WTC11 (cell line): Measurements from ENCODE around the gene NHSL1. TPM values are rescaled to one million over a fixed set of nuclear protein-coding genes. Genes with fewer than 3 reads are reported as not detected.

Experiments
- ATAC-seq: fragments of 200-7000 bp; cut with Tn5 transposase; 2 replicates; pipeline ENCODE4 v1.10.0; 2021; ENCODE audit warnings: mild to moderate bottlenecking, moderate library complexity
- CTCF ChIA-PET: fragments of 300-600 bp; sonication (Branson Sonifier 250); formaldehyde crosslinking; loops from one replicate; lab custom pipeline; 2021; ENCODE audit warnings: antibody characterized with exemption; lab: Charles Lee
- POLR2A ChIA-PET: fragments of 350-600 bp; sonication (Branson Sonifier 250); formaldehyde crosslinking; loops from one replicate; lab custom pipeline; 2021; ENCODE audit warnings: antibody characterized with exemption; lab: Charles Lee
- DNase-seq: peaks from one replicate; pipeline ENCODE4 v3.0.0; 2021; ENCODE audit warnings: low spot score
- H3K27ac Mint-ChIP-seq: 2 replicates; pipeline ENCODE4 v1.8.0; 2021; ENCODE audit warnings: mixed read lengths
- H3K27me3 Mint-ChIP-seq: 2 replicates; pipeline ENCODE4 v1.8.0; 2021; ENCODE audit warnings: low read depth, mild to moderate bottlenecking, moderate library complexity, mixed read lengths
- H3K36me3 Mint-ChIP-seq: 2 replicates; pipeline ENCODE4 v1.8.0; 2021; ENCODE audit warnings: mixed read lengths
- H3K4me1 Mint-ChIP-seq: 2 replicates; pipeline ENCODE4 v1.8.0; 2022; ENCODE audit warnings: mixed read lengths
- H3K4me3 Mint-ChIP-seq: 2 replicates; pipeline ENCODE4 v1.8.0; 2021; ENCODE audit warnings: mild to moderate bottlenecking, moderate library complexity, mixed read lengths
- H3K9me3 Mint-ChIP-seq: 2 replicates; pipeline ENCODE4 v1.8.0; 2021; ENCODE audit warnings: mixed read lengths
- CTCF ChIP-seq: fragments of 200-600 bp; IDR thresholded peaks from 2 replicates; pipeline ENCODE4 v1.8.0; 2022; ENCODE audit warnings: antibody characterized with exemption
- ESRRA ChIP-seq: sonication (generic); formaldehyde crosslinking; IDR thresholded peaks from 2 replicates; pipeline ENCODE4 v1.8.1; 2022; ENCODE audit warnings: mild to moderate bottlenecking, missing genetic modification reagents, borderline replicate concordance
- FOXK1 ChIP-seq: sonication (generic); formaldehyde crosslinking; IDR thresholded peaks from 2 replicates; pipeline ENCODE4 v1.8.0; 2022; ENCODE audit warnings: mild to moderate bottlenecking, moderate library complexity, missing genetic modification reagents
- GTF2I ChIP-seq: fragments of 250-450 bp; sonication (Bioruptor Pico); conservative IDR thresholded peaks from 2 replicates; pipeline ENCODE4 v1.4.0; 2021; ENCODE audit warnings: mild to moderate bottlenecking
- HMGA2 ChIP-seq: fragments of 250-450 bp; sonication (Bioruptor Pico); IDR thresholded peaks from 2 replicates; pipeline ENCODE4 v1.4.0; 2021; ENCODE audit warnings: mild to moderate bottlenecking, moderate library complexity
- IRF2 ChIP-seq: sonication (generic); formaldehyde crosslinking; IDR thresholded peaks from 2 replicates; pipeline ENCODE4 v1.8.0; 2022; ENCODE audit warnings: low read depth, missing genetic modification reagents, borderline replicate concordance
- JUN ChIP-seq: sonication (generic); formaldehyde crosslinking; IDR thresholded peaks from 2 replicates; pipeline ENCODE4 v1.8.0; 2023; ENCODE audit warnings: mild to moderate bottlenecking, missing genetic modification reagents
- MYBL2 ChIP-seq: sonication (generic); formaldehyde crosslinking; IDR thresholded peaks from 2 replicates; pipeline ENCODE4 v1.8.1; 2023; ENCODE audit warnings: mild to moderate bottlenecking, moderate library complexity, missing genetic modification reagents
- NFE2L1 ChIP-seq: sonication (generic); formaldehyde crosslinking; IDR thresholded peaks from 2 replicates; pipeline ENCODE4 v1.8.1; 2023; ENCODE audit warnings: missing genetic modification reagents
- TCF7 ChIP-seq: sonication (generic); formaldehyde crosslinking; IDR thresholded peaks from 2 replicates; pipeline ENCODE4 v1.8.0; 2022; ENCODE audit warnings: mild to moderate bottlenecking, low read depth, missing genetic modification reagents, moderate library complexity
- TEAD1 ChIP-seq: sonication (generic); formaldehyde crosslinking; IDR thresholded peaks from 2 replicates; pipeline ENCODE4 v1.8.0; 2022; ENCODE audit warnings: mild to moderate bottlenecking, missing genetic modification reagents
- ZMAT4 ChIP-seq: fragments of 250-450 bp; sonication (Bioruptor Pico); IDR thresholded peaks from 2 replicates; pipeline ENCODE4 v1.9.0; 2021; ENCODE audit warnings: mild to moderate bottlenecking
- ZNF121 ChIP-seq: sonication (generic); formaldehyde crosslinking; IDR thresholded peaks from 2 replicates; pipeline ENCODE4 v1.8.0; 2023; ENCODE audit warnings: missing genetic modification reagents
- ZNF317 ChIP-seq: sonication (generic); formaldehyde crosslinking; IDR thresholded peaks from 2 replicates; pipeline ENCODE4 v1.8.1; 2023; ENCODE audit warnings: low read depth, mild to moderate bottlenecking, moderate library complexity, missing genetic modification reagents, borderline replicate concordance
- total RNA-seq: library from RNA; stranded (reverse); gene quantifications from 3 replicates; pipeline ENCODE4 v1.2.3, GENCODE V29; 2021
- TF ChIP-seq, protein P1 (sequence below): sonication (generic); formaldehyde crosslinking; IDR thresholded peaks from 2 replicates; pipeline ENCODE4 v1.8.0; 2022; ENCODE audit warnings: mild to moderate bottlenecking, missing genetic modification reagents
- TF ChIP-seq, protein P2 (sequence below): sonication (generic); formaldehyde crosslinking; IDR thresholded peaks from 2 replicates; pipeline ENCODE4 v1.8.1; 2022; ENCODE audit warnings: missing genetic modification reagents, borderline replicate concordance
- TF ChIP-seq, protein P3 (sequence below): sonication (generic); formaldehyde crosslinking; IDR thresholded peaks from 2 replicates; pipeline ENCODE4 v1.8.0; 2022; ENCODE audit warnings: mild to moderate bottlenecking, missing genetic modification reagents
- TF ChIP-seq, protein P4 (sequence below): sonication (generic); formaldehyde crosslinking; IDR thresholded peaks from 2 replicates; pipeline ENCODE4 v1.8.1; 2023; ENCODE audit warnings: mild to moderate bottlenecking, missing genetic modification reagents, borderline replicate concordance

The NHSL1 gene
- total RNA-seq, 1 experiment from 2014 or later: 31.1 TPM

GRCh38 chr6:138397128-138398122, 101.9 kb downstream of the NHSL1 start:
- ATAC-seq: no peak
- H3K9me3 Mint-ChIP-seq: no peaks in the 10 kb centered on the region

DNA sequence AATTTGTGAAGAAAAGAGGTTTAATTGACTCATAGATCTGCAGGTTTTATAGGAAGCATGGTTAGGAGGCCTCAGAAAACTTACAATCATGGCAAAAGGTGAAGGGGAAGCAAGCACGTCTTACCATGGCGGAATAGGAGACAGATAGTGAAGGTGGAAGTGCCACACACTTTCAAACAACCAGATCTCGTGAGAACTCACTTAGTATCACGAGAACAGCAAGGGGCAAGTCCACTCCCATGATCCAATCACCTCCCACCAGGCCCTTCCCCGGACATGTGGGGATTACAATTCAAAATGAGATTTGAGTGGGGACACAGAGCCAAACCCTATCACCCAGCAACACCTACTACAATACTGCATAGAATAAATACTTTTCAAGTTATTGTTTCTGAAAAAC, 102.6 kb downstream of the NHSL1 start:
- POLR2A ChIA-PET: no interaction called here
- Mint-ChIP-seq H3K27me3 (no peaks in the 10 kb centered on the region), H3K27ac (no peak overlapping the region; the same call in 1 of the 2 replicates), H3K9me3 (no peaks in the 10 kb centered on the region), H3K4me1 (peaks cover 3% of the 10 kb centered on the region; the same call in 1 of the 2 replicates), H3K4me3 (no peak overlapping the region), H3K36me3 (no peaks in the 10 kb centered on the region)
- CTCF ChIA-PET: interaction anchor here (1.0 kb wide), 1 partner anchor 105 kb away, joined by 4 read pairs; no protein-coding TSS in a partner anchor
- no peak for ATAC-seq
- no peak for DNase-seq
- TF ChIP-seq MYBL2 (CRISPR knock-in tag): no peak

More at GRCh38 chr6:138397128-138398122, 101.9 kb downstream of the NHSL1 start:
- Mint-ChIP-seq H3K36me3 (no peaks in the 10 kb centered on the region), H3K27ac (no peak overlapping the region), H3K27me3 (no peaks in the 10 kb centered on the region; the same call in 1 of the 2 replicates), H3K4me3 (no peak overlapping the region), H3K4me1 (peaks cover 7% of the 10 kb centered on the region)
- no peak for TF ChIP-seq TCF7 (CRISPR knock-in tag)
- no peak for TF ChIP-seq GTF2I (CRISPR knock-in tag)
- no peak for TF ChIP-seq ZNF121
- no peak for TF ChIP-seq JUN (CRISPR knock-in tag)
- no peak for TF ChIP-seq TEAD1 (CRISPR knock-in tag)
- TF ChIP-seq IRF2 (CRISPR knock-in tag): no peak
- no peak for TF ChIP-seq CTCF
- TF ChIP-seq, protein P1, sequence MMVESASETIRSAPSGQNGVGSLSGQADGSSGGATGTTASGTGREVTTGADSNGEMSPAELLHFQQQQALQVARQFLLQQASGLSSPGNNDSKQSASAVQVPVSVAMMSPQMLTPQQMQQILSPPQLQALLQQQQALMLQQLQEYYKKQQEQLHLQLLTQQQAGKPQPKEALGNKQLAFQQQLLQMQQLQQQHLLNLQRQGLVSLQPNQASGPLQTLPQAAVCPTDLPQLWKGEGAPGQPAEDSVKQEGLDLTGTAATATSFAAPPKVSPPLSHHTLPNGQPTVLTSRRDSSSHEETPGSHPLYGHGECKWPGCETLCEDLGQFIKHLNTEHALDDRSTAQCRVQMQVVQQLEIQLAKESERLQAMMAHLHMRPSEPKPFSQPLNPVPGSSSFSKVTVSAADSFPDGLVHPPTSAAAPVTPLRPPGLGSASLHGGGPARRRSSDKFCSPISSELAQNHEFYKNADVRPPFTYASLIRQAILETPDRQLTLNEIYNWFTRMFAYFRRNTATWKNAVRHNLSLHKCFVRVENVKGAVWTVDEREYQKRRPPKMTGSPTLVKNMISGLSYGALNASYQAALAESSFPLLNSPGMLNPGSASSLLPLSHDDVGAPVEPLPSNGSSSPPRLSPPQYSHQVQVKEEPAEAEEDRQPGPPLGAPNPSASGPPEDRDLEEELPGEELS (CRISPR knock-in tag): no peak
- TF ChIP-seq, protein P2, sequence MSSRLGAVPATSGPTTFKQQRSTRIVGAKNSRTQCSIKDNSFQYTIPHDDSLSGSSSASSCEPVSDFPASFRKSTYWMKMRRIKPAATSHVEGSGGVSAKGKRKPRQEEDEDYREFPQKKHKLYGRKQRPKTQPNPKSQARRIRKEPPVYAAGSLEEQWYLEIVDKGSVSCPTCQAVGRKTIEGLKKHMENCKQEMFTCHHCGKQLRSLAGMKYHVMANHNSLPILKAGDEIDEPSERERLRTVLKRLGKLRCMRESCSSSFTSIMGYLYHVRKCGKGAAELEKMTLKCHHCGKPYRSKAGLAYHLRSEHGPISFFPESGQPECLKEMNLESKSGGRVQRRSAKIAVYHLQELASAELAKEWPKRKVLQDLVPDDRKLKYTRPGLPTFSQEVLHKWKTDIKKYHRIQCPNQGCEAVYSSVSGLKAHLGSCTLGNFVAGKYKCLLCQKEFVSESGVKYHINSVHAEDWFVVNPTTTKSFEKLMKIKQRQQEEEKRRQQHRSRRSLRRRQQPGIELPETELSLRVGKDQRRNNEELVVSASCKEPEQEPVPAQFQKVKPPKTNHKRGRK: no peak
- no peak for TF ChIP-seq NFE2L1 (CRISPR knock-in tag)
- ChIA-PET CTCF (interaction anchor here (0.6 to 1.3 kb wide), 6 partner anchors 59 to 282 kb away, joined by 3 to 10 read pairs (median 4); no protein-coding TSS in a partner anchor), POLR2A (no interaction called here)
- DNase-seq: no peak

DNA sequence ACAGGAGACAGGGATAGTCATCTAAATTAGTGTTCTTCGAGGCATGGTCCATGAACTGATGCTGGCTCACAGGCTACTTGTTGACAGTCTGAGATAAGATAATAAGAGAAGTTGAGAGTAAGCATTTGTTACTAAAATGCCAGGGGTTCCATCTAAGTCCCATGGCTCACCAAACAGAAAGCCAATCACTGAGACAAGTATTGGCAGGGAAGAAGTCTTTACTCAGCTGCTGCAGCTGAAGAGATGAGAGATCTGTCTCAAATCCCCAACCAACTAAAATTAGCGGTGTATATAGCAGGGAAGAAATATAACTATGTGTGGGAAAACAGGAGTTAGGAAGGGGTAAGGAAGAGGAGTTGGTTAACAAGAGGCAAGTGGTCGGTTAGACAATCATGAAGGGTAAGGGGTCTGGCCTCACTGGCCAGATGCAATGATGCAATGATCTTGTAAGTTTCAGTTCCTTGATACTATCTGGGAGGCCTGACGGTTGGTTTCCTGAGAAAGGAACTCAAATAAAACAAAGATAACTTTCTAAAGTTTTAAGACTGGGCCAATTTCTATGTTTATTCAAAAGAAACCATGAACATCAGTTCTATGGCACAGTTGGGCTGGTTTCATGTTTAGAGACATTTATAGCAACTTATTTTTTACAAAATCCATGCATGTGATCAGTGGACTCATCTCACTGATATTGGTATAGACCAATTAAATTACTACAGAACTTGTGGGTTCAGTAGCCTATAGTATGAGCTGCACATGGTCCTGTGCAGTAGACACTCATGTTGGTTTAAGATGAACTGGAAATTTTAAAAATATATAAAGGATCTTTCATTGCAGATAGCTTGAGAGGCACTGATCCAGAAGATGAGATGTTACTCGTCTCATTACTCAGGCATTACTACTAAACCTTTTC, 105.2 kb downstream of the NHSL1 start:
- no peaks in the 10 kb centered on the region for H3K9me3 Mint-ChIP-seq
- H3K4me1 Mint-ChIP-seq: peaks cover 4% of the 10 kb centered on the region
- no peaks in the 10 kb centered on the region for H3K27me3 Mint-ChIP-seq
- ATAC-seq (no peak), DNase-seq (no peak)
- H3K27ac Mint-ChIP-seq: no peak overlapping the region
- ChIA-PET CTCF (interaction anchor here (1.2 kb wide), 1 partner anchor 8 kb away, joined by 4 read pairs; no protein-coding TSS in a partner anchor), POLR2A (no interaction called here)
- no peak overlapping the region for H3K4me3 Mint-ChIP-seq
- no peaks in the 10 kb centered on the region for H3K36me3 Mint-ChIP-seq
- TF ChIP-seq HMGA2 (CRISPR knock-in tag) (no peak), ZNF317 (CRISPR knock-in tag) (no peak), FOXK1 (CRISPR knock-in tag) (no peak), MYBL2 (CRISPR knock-in tag) (no peak), ESRRA (CRISPR knock-in tag) (no peak), ZMAT4 (no peak)
- TF ChIP-seq, protein P3, sequence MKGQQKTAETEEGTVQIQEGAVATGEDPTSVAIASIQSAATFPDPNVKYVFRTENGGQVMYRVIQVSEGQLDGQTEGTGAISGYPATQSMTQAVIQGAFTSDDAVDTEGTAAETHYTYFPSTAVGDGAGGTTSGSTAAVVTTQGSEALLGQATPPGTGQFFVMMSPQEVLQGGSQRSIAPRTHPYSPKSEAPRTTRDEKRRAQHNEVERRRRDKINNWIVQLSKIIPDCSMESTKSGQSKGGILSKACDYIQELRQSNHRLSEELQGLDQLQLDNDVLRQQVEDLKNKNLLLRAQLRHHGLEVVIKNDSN (CRISPR knock-in tag): no peak
- TF ChIP-seq, protein P4, sequence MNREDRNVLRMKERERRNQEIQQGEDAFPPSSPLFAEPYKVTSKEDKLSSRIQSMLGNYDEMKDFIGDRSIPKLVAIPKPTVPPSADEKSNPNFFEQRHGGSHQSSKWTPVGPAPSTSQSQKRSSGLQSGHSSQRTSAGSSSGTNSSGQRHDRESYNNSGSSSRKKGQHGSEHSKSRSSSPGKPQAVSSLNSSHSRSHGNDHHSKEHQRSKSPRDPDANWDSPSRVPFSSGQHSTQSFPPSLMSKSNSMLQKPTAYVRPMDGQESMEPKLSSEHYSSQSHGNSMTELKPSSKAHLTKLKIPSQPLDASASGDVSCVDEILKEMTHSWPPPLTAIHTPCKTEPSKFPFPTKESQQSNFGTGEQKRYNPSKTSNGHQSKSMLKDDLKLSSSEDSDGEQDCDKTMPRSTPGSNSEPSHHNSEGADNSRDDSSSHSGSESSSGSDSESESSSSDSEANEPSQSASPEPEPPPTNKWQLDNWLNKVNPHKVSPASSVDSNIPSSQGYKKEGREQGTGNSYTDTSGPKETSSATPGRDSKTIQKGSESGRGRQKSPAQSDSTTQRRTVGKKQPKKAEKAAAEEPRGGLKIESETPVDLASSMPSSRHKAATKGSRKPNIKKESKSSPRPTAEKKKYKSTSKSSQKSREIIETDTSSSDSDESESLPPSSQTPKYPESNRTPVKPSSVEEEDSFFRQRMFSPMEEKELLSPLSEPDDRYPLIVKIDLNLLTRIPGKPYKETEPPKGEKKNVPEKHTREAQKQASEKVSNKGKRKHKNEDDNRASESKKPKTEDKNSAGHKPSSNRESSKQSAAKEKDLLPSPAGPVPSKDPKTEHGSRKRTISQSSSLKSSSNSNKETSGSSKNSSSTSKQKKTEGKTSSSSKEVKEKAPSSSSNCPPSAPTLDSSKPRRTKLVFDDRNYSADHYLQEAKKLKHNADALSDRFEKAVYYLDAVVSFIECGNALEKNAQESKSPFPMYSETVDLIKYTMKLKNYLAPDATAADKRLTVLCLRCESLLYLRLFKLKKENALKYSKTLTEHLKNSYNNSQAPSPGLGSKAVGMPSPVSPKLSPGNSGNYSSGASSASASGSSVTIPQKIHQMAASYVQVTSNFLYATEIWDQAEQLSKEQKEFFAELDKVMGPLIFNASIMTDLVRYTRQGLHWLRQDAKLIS (CRISPR knock-in tag): no peak
